WTC11 (cell line): Measurements from ENCODE around the gene PRM2. TPM values are rescaled to one million over a fixed set of nuclear protein-coding genes. Genes with fewer than 3 reads are reported as not detected.

Source experiments
- ATAC-seq: fragments of 200-7000 bp; cut with Tn5 transposase; 2 replicates; pipeline ENCODE4 v1.10.0; 2021; ENCODE audit warnings: mild to moderate bottlenecking, moderate library complexity
- Bru-seq: library from RNA; stranded (reverse); fragments of 400-500 nt; gene quantifications from one replicate; lab custom pipeline; 2021; lab: Mats Ljungman, UMichigan
- CTCF ChIA-PET: fragments of 300-600 bp; sonication (Branson Sonifier 250); formaldehyde crosslinking; loops from one replicate; lab custom pipeline; 2021; ENCODE audit warnings: antibody characterized with exemption; lab: Charles Lee
- POLR2A ChIA-PET: fragments of 350-600 bp; sonication (Branson Sonifier 250); formaldehyde crosslinking; loops from one replicate; lab custom pipeline; 2021; ENCODE audit warnings: antibody characterized with exemption; lab: Charles Lee
- DNase-seq: peaks from one replicate; pipeline ENCODE4 v3.0.0; 2021; ENCODE audit warnings: low spot score
- H3K27ac Mint-ChIP-seq: 2 replicates; pipeline ENCODE4 v1.8.0; 2021; ENCODE audit warnings: mixed read lengths
- H3K27me3 Mint-ChIP-seq: 2 replicates; pipeline ENCODE4 v1.8.0; 2021; ENCODE audit warnings: low read depth, mild to moderate bottlenecking, moderate library complexity, mixed read lengths
- H3K36me3 Mint-ChIP-seq: 2 replicates; pipeline ENCODE4 v1.8.0; 2021; ENCODE audit warnings: mixed read lengths
- H3K4me1 Mint-ChIP-seq: 2 replicates; pipeline ENCODE4 v1.8.0; 2022; ENCODE audit warnings: mixed read lengths
- H3K4me3 Mint-ChIP-seq: 2 replicates; pipeline ENCODE4 v1.8.0; 2021; ENCODE audit warnings: mild to moderate bottlenecking, moderate library complexity, mixed read lengths
- H3K9me3 Mint-ChIP-seq: 2 replicates; pipeline ENCODE4 v1.8.0; 2021; ENCODE audit warnings: mixed read lengths
- ATF1 ChIP-seq: sonication (generic); formaldehyde crosslinking; IDR thresholded peaks from 2 replicates; pipeline ENCODE4 v1.8.1; 2023; ENCODE audit warnings: mild to moderate bottlenecking, moderate library complexity, missing genetic modification reagents
- CDX4 ChIP-seq: fragments of 250-450 bp; sonication (Bioruptor Pico); IDR thresholded peaks from 2 replicates; pipeline ENCODE4 v1.9.0; 2021; ENCODE audit warnings: moderate library complexity, mild to moderate bottlenecking, inconsistent platforms, borderline replicate concordance
- CREB1 ChIP-seq: sonication (generic); formaldehyde crosslinking; IDR thresholded peaks from 2 replicates; pipeline ENCODE4 v1.8.0; 2023; ENCODE audit warnings: mild to moderate bottlenecking, missing genetic modification reagents
- E2F1 ChIP-seq: sonication (generic); formaldehyde crosslinking; IDR thresholded peaks from 2 replicates; pipeline ENCODE4 v1.8.0; 2022; ENCODE audit warnings: mild to moderate bottlenecking, missing genetic modification reagents
- EMX1 ChIP-seq: fragments of 250-450 bp; sonication (Bioruptor Pico); IDR thresholded peaks from 2 replicates; pipeline ENCODE4 v1.8.0; 2021; ENCODE audit warnings: mild to moderate bottlenecking
- ETV6 ChIP-seq: sonication (generic); formaldehyde crosslinking; IDR thresholded peaks from 2 replicates; pipeline ENCODE4 v1.8.1; 2022; ENCODE audit warnings: mild to moderate bottlenecking, missing genetic modification reagents
- FOXJ3 ChIP-seq: sonication (generic); formaldehyde crosslinking; IDR thresholded peaks from 2 replicates; pipeline ENCODE4 v1.9.0; 2021; ENCODE audit warnings: missing genetic modification reagents, mild to moderate bottlenecking, borderline replicate concordance
- GTF2I ChIP-seq: fragments of 250-450 bp; sonication (Bioruptor Pico); conservative IDR thresholded peaks from 2 replicates; pipeline ENCODE4 v1.4.0; 2021; ENCODE audit warnings: mild to moderate bottlenecking
- HMGA2 ChIP-seq: fragments of 250-450 bp; sonication (Bioruptor Pico); IDR thresholded peaks from 2 replicates; pipeline ENCODE4 v1.4.0; 2021; ENCODE audit warnings: mild to moderate bottlenecking, moderate library complexity
- IRF1 ChIP-seq: sonication (generic); formaldehyde crosslinking; IDR thresholded peaks from 2 replicates; pipeline ENCODE4 v1.8.0; 2023; ENCODE audit warnings: missing genetic modification reagents
- JAZF1 ChIP-seq: fragments of 250-450 bp; sonication (Bioruptor Pico); IDR thresholded peaks from 2 replicates; pipeline ENCODE4 v1.9.0; 2021; ENCODE audit warnings: moderate library complexity, mild to moderate bottlenecking, inconsistent platforms
- NR3C1 ChIP-seq: sonication (generic); formaldehyde crosslinking; conservative IDR thresholded peaks from 2 replicates; pipeline ENCODE4 v1.8.1; 2023; ENCODE audit warnings: low read depth, mild to moderate bottlenecking, missing genetic modification reagents
- SOX15 ChIP-seq: fragments of 250-450 bp; sonication (Bioruptor Pico); IDR thresholded peaks from 2 replicates; pipeline ENCODE4 v1.9.0; 2021; ENCODE audit warnings: mild to moderate bottlenecking
- ZNF121 ChIP-seq: sonication (generic); formaldehyde crosslinking; IDR thresholded peaks from 2 replicates; pipeline ENCODE4 v1.8.0; 2023; ENCODE audit warnings: missing genetic modification reagents
- ZNF281 ChIP-seq: sonication (generic); formaldehyde crosslinking; IDR thresholded peaks from 2 replicates; pipeline ENCODE4 v1.8.0; 2023; ENCODE audit warnings: mild to moderate bottlenecking, missing genetic modification reagents
- ZNF317 ChIP-seq: sonication (generic); formaldehyde crosslinking; IDR thresholded peaks from 2 replicates; pipeline ENCODE4 v1.8.1; 2023; ENCODE audit warnings: low read depth, mild to moderate bottlenecking, moderate library complexity, missing genetic modification reagents, borderline replicate concordance
- ZNF396 ChIP-seq: fragments of 250-450 bp; sonication (Bioruptor Pico); IDR thresholded peaks from 2 replicates; pipeline ENCODE4 v1.8.0; 2021; ENCODE audit warnings: mild to moderate bottlenecking, moderate library complexity, borderline replicate concordance
- ZNF671 ChIP-seq: fragments of 250-450 bp; sonication (Bioruptor Pico); IDR thresholded peaks from 2 replicates; pipeline ENCODE4 v1.8.0; 2021; ENCODE audit warnings: mild to moderate bottlenecking
- ZSCAN18 ChIP-seq: fragments of 250-450 bp; sonication (Bioruptor Pico); IDR thresholded peaks from 2 replicates; pipeline ENCODE4 v2.1.2; 2022; ENCODE audit warnings: mild to moderate bottlenecking, moderate library complexity
- long read RNA-seq, 3 experiments: library from RNA in 1 of 3; library from capped mRNA in 1 of 3; library from polyadenylated mRNA in 1 of 3; unstranded in 2 of 3; stranded (forward) in 1 of 3; transcript quantifications; one replicate each; pipeline ENCODE4 v2.0.0, GENCODE V29; 2021
- total RNA-seq: library from RNA; stranded (reverse); gene quantifications from 3 replicates; pipeline ENCODE4 v1.2.3, GENCODE V29; 2021

The PRM2 gene
- total RNA-seq (not detected in 3 replicates), Bru-seq, nascent RNA (not detected)
- long read RNA-seq, experiment 1, result 0 reads
- long read RNA-seq, experiment 2, result 0 reads
- long read RNA-seq, experiment 3, result 0 reads

- peak; percentile 40 for ATAC-seq
- Mint-ChIP-seq H3K4me1 (peaks cover 14% of the 10 kb centered on the region), H3K27ac (no peak within 1 kb of the TSS), H3K9me3 (peaks cover 8% of the 10 kb centered on the region), H3K36me3 (no peaks in the 10 kb centered on the region), H3K27me3 (no peaks in the 10 kb centered on the region; the same call in 1 of the 2 replicates), H3K4me3 (no peak within 1 kb of the TSS)
- DNase-seq, result no peak
- CTCF ChIA-PET, result interaction anchor here (0.7 to 3.5 kb wide), 5 partner anchors 15 to 95 kb away, joined by 3 to 14 read pairs (median 7); partner anchors contain the start of gene SOCS1
- TF ChIP-seq ETV6, result no peak
- POLR2A ChIA-PET, result interaction anchor here (0.6 kb wide), 1 partner anchor 38 kb away, joined by 3 read pairs; no protein-coding TSS in a partner anchor
Measured at GRCh38 chr16:11276143-11276895, at the start of gene PRM2. Gene PRM2, minus strand, starts transcription at chr16:11276480. Its CDS starts 110 bp downstream, at chr16:11276370.

GRCh38 chr16:11325404-11326083 is 49.3 kb upstream of the PRM2 start:
- TF ChIP-seq JAZF1 (CRISPR knock-in tag) (no peak), SOX15 (CRISPR knock-in tag) (no peak), ZNF281 (CRISPR knock-in tag) (no peak)
- CTCF ChIA-PET, result interaction anchor here (0.6 to 0.8 kb wide), 2 partner anchors 13 to 42 kb away, joined by 3 to 4 read pairs; no protein-coding TSS in a partner anchor
- Mint-ChIP-seq H3K36me3 (peaks cover 2% of the 10 kb centered on the region; the same call in 1 of the 2 replicates), H3K4me1 (peaks cover 58% of the 10 kb centered on the region), H3K9me3 (no peaks in the 10 kb centered on the region), H3K27ac (peak overlapping the region; percentile 79), H3K27me3 (no peaks in the 10 kb centered on the region), H3K4me3 (no peak overlapping the region)
- DNase-seq (no peak), ATAC-seq (no peak)
- POLR2A ChIA-PET, result no interaction called here

- Mint-ChIP-seq H3K36me3 (peaks cover 9% of the 10 kb centered on the region), H3K27ac (peak overlapping the region; percentile 49; the same call in 1 of the 2 replicates), H3K4me1 (peaks cover 50% of the 10 kb centered on the region), H3K9me3 (peaks cover 2% of the 10 kb centered on the region), H3K4me3 (no peak overlapping the region), H3K27me3 (no peaks in the 10 kb centered on the region)
- CTCF ChIA-PET, result no interaction called here
- TF ChIP-seq ZNF396 (CRISPR knock-in tag) (no peak), FOXJ3 (CRISPR knock-in tag) (no peak), EMX1 (CRISPR knock-in tag) (no peak), E2F1 (CRISPR knock-in tag) (no peak), GTF2I (CRISPR knock-in tag) (no peak), ZNF121 (CRISPR knock-in tag) (peak; percentile 76; the same call in 1 of the 2 replicates), CREB1 (no peak)
- POLR2A ChIA-PET, result interaction anchor here (1.1 kb wide), 1 partner anchor 68 kb away, joined by 4 read pairs; the partner anchor contains the start of gene SOCS1
- DNase-seq (no peak), ATAC-seq (no peak)
Measured at GRCh38 chr16:11323551-11324336, 47.5 kb upstream of the PRM2 start.

GRCh38 chr16:11322823-11323222 is 46.5 kb upstream of the PRM2 start:
- CTCF ChIA-PET, result no interaction called here
- H3K4me3 Mint-ChIP-seq, result no peak overlapping the region
- peaks cover 48% of the 10 kb centered on the region for H3K4me1 Mint-ChIP-seq
- peak overlapping the region; percentile 63 for H3K27ac Mint-ChIP-seq
- POLR2A ChIA-PET, result interaction anchor here (0.6 kb wide), 1 partner anchor 26 kb away, joined by 3 read pairs; no protein-coding TSS in a partner anchor
- ATAC-seq (no peak), DNase-seq (no peak)
- peaks cover 15% of the 10 kb centered on the region for H3K36me3 Mint-ChIP-seq
- no peaks in the 10 kb centered on the region for H3K27me3 Mint-ChIP-seq
- H3K9me3 Mint-ChIP-seq, result peaks cover 5% of the 10 kb centered on the region
- no peak for TF ChIP-seq ZNF671 (CRISPR knock-in tag)
- TF ChIP-seq ATF1, result no peak
- TF ChIP-seq HMGA2 (CRISPR knock-in tag), result no peak
- no peak for TF ChIP-seq ZNF317
- no peak for TF ChIP-seq CDX4 (CRISPR knock-in tag)
- no peak for TF ChIP-seq GTF2I (CRISPR knock-in tag)
- no peak for TF ChIP-seq IRF1 (CRISPR knock-in tag)
- no peak for TF ChIP-seq ZSCAN18 (CRISPR knock-in tag)
- TF ChIP-seq NR3C1 (CRISPR knock-in tag), result no peak
